ENCODE measurements around the gene FAM200A.
A peak's percentile ranks its signal among the peaks of the same experiment; 100 is the strongest.

FAM200A gene

GRCh38 chr7:99551767-99552463, at the start of gene FAM200A:
FAM200A (minus strand) TSS chr7:99552114; CDS start chr7:99548407, 3,707 bp downstream.
- Mint-ChIP-seq H3K9me3 (peaks cover 50% of the 10 kb centered on the region), H3K27me3 (ENCODE audit: low read depth, poor library complexity) (no peaks in the 10 kb centered on the region), H3K27ac (peak within 1 kb of the TSS; percentile 80), H3K4me3 (peak within 1 kb of the TSS; percentile 95), H3K36me3 (ENCODE audit: low read depth) (peaks cover 62% of the 10 kb centered on the region), H3K4me1 (peaks cover 14% of the 10 kb centered on the region)
- DNase-seq: peak; percentile 82
- TF ChIP-seq, protein P1, sequence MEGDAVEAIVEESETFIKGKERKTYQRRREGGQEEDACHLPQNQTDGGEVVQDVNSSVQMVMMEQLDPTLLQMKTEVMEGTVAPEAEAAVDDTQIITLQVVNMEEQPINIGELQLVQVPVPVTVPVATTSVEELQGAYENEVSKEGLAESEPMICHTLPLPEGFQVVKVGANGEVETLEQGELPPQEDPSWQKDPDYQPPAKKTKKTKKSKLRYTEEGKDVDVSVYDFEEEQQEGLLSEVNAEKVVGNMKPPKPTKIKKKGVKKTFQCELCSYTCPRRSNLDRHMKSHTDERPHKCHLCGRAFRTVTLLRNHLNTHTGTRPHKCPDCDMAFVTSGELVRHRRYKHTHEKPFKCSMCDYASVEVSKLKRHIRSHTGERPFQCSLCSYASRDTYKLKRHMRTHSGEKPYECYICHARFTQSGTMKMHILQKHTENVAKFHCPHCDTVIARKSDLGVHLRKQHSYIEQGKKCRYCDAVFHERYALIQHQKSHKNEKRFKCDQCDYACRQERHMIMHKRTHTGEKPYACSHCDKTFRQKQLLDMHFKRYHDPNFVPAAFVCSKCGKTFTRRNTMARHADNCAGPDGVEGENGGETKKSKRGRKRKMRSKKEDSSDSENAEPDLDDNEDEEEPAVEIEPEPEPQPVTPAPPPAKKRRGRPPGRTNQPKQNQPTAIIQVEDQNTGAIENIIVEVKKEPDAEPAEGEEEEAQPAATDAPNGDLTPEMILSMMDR (IDR thresholded peaks at IDR 0.05): no peak

DNA sequence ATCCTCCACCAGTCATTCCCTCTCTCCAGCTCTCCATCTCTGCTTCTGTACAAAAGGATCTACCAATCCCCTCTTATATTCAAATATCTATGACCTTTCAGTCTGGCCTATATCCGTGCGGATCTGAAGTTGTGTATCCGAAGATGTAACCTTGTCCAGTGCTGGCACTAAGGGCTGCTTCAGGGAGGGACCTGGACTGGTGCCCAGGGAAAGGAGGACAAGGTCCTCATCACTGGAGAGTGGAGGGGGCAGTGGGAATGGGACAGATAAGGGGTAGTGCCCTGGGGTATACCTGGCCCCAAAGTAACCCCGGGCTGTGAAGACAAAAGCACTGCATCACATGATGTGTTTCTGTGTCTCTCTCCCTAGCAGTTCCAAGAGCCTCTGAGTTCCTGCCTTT, 47.9 kb upstream of the FAM200A start:
- Mint-ChIP-seq H3K27ac (no peak overlapping the region), H3K4me3 (no peak overlapping the region), H3K27me3 (ENCODE audit: low read depth, poor library complexity) (peaks cover 16% of the 10 kb centered on the region), H3K36me3 (ENCODE audit: low read depth) (no peaks in the 10 kb centered on the region), H3K4me1 (no peaks in the 10 kb centered on the region), H3K9me3 (no peaks in the 10 kb centered on the region)
- TF ChIP-seq, protein P1 (IDR thresholded peaks at IDR 0.05): no peak
- no peak for DNase-seq

- Mint-ChIP-seq H3K27ac (no peak within 1 kb of the TSS), H3K36me3 (ENCODE audit: low read depth) (no peaks in the 10 kb centered on the region), H3K4me1 (no peaks in the 10 kb centered on the region), H3K4me3 (no peak within 1 kb of the TSS), H3K27me3 (ENCODE audit: low read depth, poor library complexity) (peaks cover 5% of the 10 kb centered on the region), H3K9me3 (no peaks in the 10 kb centered on the region)
- TF ChIP-seq, protein P1 (IDR thresholded peaks at IDR 0.05): no peak
- no peak for DNase-seq
Measured at GRCh38 chr7:99597762-99598501, 46.0 kb upstream of the FAM200A start, which contains the start of gene TMEM225B. TMEM225B (plus strand) TSS chr7:99598267; CDS start chr7:99604389, 6,122 bp downstream.

DNA sequence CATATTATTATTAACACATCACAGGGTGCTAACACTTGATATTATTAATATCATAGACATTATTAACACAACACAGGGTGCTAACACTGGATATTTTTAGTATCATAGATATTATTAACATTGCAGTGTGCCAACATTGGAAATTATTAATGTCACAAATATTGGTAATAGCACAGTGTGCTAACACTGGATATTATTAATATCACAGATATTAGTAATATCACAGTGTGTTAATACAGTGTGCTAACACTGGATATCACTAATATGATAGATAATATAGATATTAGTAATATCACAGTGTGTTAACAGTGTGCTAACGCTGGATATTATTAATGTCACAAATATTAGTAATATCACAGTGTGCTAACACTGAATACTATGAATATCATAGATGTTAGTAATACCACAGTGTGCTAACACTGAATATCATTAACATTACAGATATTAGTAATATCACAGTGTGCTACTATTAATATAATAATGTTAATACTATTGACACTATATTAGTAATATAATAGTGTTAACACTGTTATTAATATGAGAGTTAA, 44.6 kb upstream of the FAM200A start:
- H3K27ac Mint-ChIP-seq: no peak overlapping the region
- TF ChIP-seq, protein P1 (IDR thresholded peaks at IDR 0.05): no peak
- no peaks in the 10 kb centered on the region for H3K9me3 Mint-ChIP-seq
- H3K4me1 Mint-ChIP-seq: no peaks in the 10 kb centered on the region
- no peaks in the 10 kb centered on the region for H3K36me3 Mint-ChIP-seq (ENCODE audit: low read depth)
- peaks cover 5% of the 10 kb centered on the region for H3K27me3 Mint-ChIP-seq (ENCODE audit: low read depth, poor library complexity)
- no peak overlapping the region for H3K4me3 Mint-ChIP-seq
- no peak for DNase-seq

DNA sequence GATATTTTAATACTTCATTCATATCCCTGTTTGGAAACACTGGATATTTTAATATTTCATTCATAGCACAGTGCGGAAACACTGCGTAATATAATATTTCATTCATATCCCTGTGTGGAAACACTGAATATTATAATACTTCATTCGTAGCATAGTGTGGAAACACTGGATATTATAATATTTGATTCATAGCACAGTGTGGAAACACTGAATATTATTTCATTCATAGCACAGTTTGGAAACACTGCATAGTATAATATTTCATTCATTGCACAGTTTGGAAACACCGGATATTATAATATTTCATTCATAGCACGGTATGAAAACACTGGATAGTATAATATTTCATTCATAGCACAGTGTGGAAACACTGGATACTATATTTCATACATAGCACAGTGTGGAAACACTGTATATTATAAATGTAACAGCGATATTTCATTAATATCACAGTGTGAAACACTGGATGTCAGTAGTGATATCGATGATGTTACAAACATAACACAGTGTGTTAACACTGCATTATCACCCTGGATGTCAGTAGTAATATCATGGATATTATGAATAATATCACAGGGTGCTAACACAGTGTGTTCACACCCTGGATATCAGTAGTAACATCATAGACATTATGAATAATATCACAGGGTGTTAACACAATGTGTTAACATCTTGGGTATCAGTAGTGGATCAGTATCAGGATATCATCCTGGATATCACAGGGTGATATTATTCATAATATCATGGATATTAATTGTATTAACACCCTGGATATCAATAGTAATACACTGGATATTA, 43.2 kb upstream of the FAM200A start:
- no peaks in the 10 kb centered on the region for H3K4me1 Mint-ChIP-seq
- no peak for DNase-seq
- no peak overlapping the region for H3K27ac Mint-ChIP-seq
- no peaks in the 10 kb centered on the region for H3K27me3 Mint-ChIP-seq (ENCODE audit: low read depth, poor library complexity)
- no peaks in the 10 kb centered on the region for H3K9me3 Mint-ChIP-seq
- TF ChIP-seq, protein P1 (IDR thresholded peaks at IDR 0.05): no peak
- no peaks in the 10 kb centered on the region for H3K36me3 Mint-ChIP-seq (ENCODE audit: low read depth)
- H3K4me3 Mint-ChIP-seq: no peak overlapping the region

All from nephron progenitor cell (in vitro differentiated cells).